SU-DHL-6 (cell line): ENCODE data around the gene LRGUK.

Experiments
- H2AFZ ChIP-seq: fragments of 200-600 bp; sonication (generic); 2 replicates; pipeline ENCODE4 v1.6.1; 2014; ENCODE audit warnings: low read depth, mild to moderate bottlenecking, moderate library complexity, mixed read lengths, antibody characterized with exemption, low read length; ENCODE audit not compliant: severe bottlenecking
- H3F3A ChIP-seq: fragments of 200-600 bp; shearing (Covaris generic); 2 replicates; pipeline ENCODE4 v1.6.0; 2016; ENCODE audit warnings: antibody characterized with exemption, mild to moderate bottlenecking; ENCODE audit not compliant: insufficient read depth
- H3K27ac ChIP-seq: fragments of 200-600 bp; sonication (generic); 2 replicates; pipeline ENCODE4 v1.5.1; 2016; ENCODE audit warnings: low read depth, mild to moderate bottlenecking, low read length, moderate library complexity, mixed read lengths
- H3K27me3 ChIP-seq: fragments of 200-600 bp; sonication (generic), shearing (Covaris generic); 2 replicates; pipeline ENCODE4 v1.6.0; 2014; ENCODE audit warnings: mild to moderate bottlenecking, low read length
- H3K36me3 ChIP-seq: fragments of 200-600 bp; sonication (generic); 2 replicates; pipeline ENCODE4 v1.6.1; 2014; ENCODE audit warnings: mild to moderate bottlenecking, low read length, mixed read lengths
- H3K4me2 ChIP-seq: fragments of 300-600, 200-600 bp; shearing (Covaris generic), sonication (generic); 2 replicates; pipeline ENCODE4 v1.6.0; 2014; ENCODE audit warnings: low read length, low read depth, mild to moderate bottlenecking; ENCODE audit not compliant: poor library complexity, severe bottlenecking
- H3K4me3 ChIP-seq: fragments of 200-600 bp; sonication (generic); 2 replicates; pipeline ENCODE4 v1.5.1; 2014; ENCODE audit warnings: antibody characterized with exemption, low read length, mild to moderate bottlenecking, mixed read lengths; ENCODE audit not compliant: insufficient read depth, poor library complexity, severe bottlenecking
- H3K79me2 ChIP-seq: fragments of 200-600 bp; sonication (generic); 2 replicates; pipeline ENCODE4 v1.6.1; 2014; ENCODE audit warnings: mild to moderate bottlenecking, low read length, moderate library complexity; ENCODE audit not compliant: insufficient read depth
- H3K9ac ChIP-seq: fragments of 200-600 bp; sonication (generic); 2 replicates; pipeline ENCODE4 v1.7.0; 2014; ENCODE audit warnings: mild to moderate bottlenecking, low read length
- H3K9me2 ChIP-seq: fragments of 200-600 bp; sonication (generic); replicated peaks from 2 replicates; pipeline ENCODE4 v1.6.1; 2014; ENCODE audit warnings: low read length; ENCODE audit not compliant: insufficient read depth
- H3K9me3 ChIP-seq: fragments of 200-600 bp; sonication (generic); 2 replicates; pipeline ENCODE4 v1.6.1; 2014; ENCODE audit warnings: low read length, mixed read lengths; ENCODE audit not compliant: insufficient read depth
- H4K20me1 ChIP-seq: fragments of 200-600 bp; sonication (generic); 2 replicates; pipeline ENCODE4 v1.6.1; 2014; ENCODE audit warnings: low read depth, mild to moderate bottlenecking, antibody characterized with exemption, low read length, moderate library complexity, mixed read lengths
- CTCF ChIP-seq: fragments of 200-600 bp; sonication (generic); IDR thresholded peaks from one replicate; pipeline ENCODE4 v1.5.1; 2017; ENCODE audit warnings: antibody characterized with exemption, mild to moderate bottlenecking, low read length, moderate library complexity; ENCODE audit not compliant: insufficient read depth, poor library complexity, severe bottlenecking
- EZH2phosphoT487 ChIP-seq: fragments of 200-600 bp; sonication (generic), shearing (Covaris generic); conservative IDR thresholded peaks from 2 replicates; pipeline ENCODE4 v1.6.1; 2018; ENCODE audit warnings: mild to moderate bottlenecking, antibody characterized with exemption, low read length, moderate library complexity, mixed read lengths

Gene LRGUK

GRCh38 chr7:134179036-134180011 lies 52.2 kb downstream of the LRGUK start:
- H3K27ac ChIP-seq: no peak overlapping the region
- no peaks in the 10 kb centered on the region for H3K79me2 ChIP-seq
- H4K20me1 ChIP-seq: no peaks in the 10 kb centered on the region
- no peaks in the 10 kb centered on the region for H3F3A ChIP-seq
- no peak overlapping the region for H3K4me3 ChIP-seq
- H3K4me2 ChIP-seq: no peak overlapping the region
- no peak overlapping the region for H2AFZ ChIP-seq
- no peak overlapping the region for H3K9ac ChIP-seq
- no peaks in the 10 kb centered on the region for H3K9me2 ChIP-seq
- no peaks in the 10 kb centered on the region for H3K27me3 ChIP-seq
- no peaks in the 10 kb centered on the region for H3K9me3 ChIP-seq
- no peaks in the 10 kb centered on the region for H3K36me3 ChIP-seq
- TF ChIP-seq EZH2phosphoT487: no peak
- no peak for TF ChIP-seq CTCF

GRCh38 chr7:134180376-134180775 lies 53.2 kb downstream of the LRGUK start:
- no peak for TF ChIP-seq CTCF
- no peak for TF ChIP-seq EZH2phosphoT487
- Histone ChIP-seq H3K4me3 (no peak overlapping the region), H2AFZ (no peak overlapping the region), H3K79me2 (no peaks in the 10 kb centered on the region), H4K20me1 (no peaks in the 10 kb centered on the region), H3K9me2 (no peaks in the 10 kb centered on the region), H3F3A (no peaks in the 10 kb centered on the region), H3K36me3 (no peaks in the 10 kb centered on the region), H3K27me3 (no peaks in the 10 kb centered on the region), H3K9ac (no peak overlapping the region), H3K9me3 (no peaks in the 10 kb centered on the region), H3K4me2 (no peak overlapping the region), H3K27ac (no peak overlapping the region)

- no peaks in the 10 kb centered on the region for H3K36me3 ChIP-seq
- no peak overlapping the region for H3K9ac ChIP-seq
- no peak overlapping the region for H3K27ac ChIP-seq
- TF ChIP-seq EZH2phosphoT487 (no peak), CTCF (no peak)
- H3F3A ChIP-seq: no peaks in the 10 kb centered on the region
- no peaks in the 10 kb centered on the region for H3K9me3 ChIP-seq
- no peaks in the 10 kb centered on the region for H3K79me2 ChIP-seq
- no peaks in the 10 kb centered on the region for H4K20me1 ChIP-seq
- no peak overlapping the region for H3K4me3 ChIP-seq
- no peak overlapping the region for H2AFZ ChIP-seq
- H3K4me2 ChIP-seq: no peak overlapping the region
- H3K27me3 ChIP-seq: no peaks in the 10 kb centered on the region
- H3K9me2 ChIP-seq: no peaks in the 10 kb centered on the region
Observed at GRCh38 chr7:134182078-134182477, 54.9 kb downstream of the LRGUK start.
